K562 (cell line): ENCODE measurements around the gene TSSK2. TPM values are rescaled to one million over a fixed set of nuclear protein-coding genes. Genes with fewer than 3 reads are reported as not detected.

Experiments used
- FOXK1 ChIP-seq: sonication (generic); formaldehyde crosslinking; IDR thresholded peaks from 2 replicates; pipeline ENCODE4 v1.8.0; 2022; ENCODE audit warnings: missing genetic modification reagents, mild to moderate bottlenecking, borderline replicate concordance
- GABPB2 ChIP-seq: fragments of 250-450 bp; sonication (Bioruptor Pico); conservative IDR thresholded peaks from 2 replicates; pipeline ENCODE4 v1.5.1; 2021; ENCODE audit warnings: mild to moderate bottlenecking
- HDGF ChIP-seq: fragments of 450-650 bp; IDR thresholded peaks from 2 replicates; pipeline ENCODE4 v1.6.1; 2016
- HSF4 ChIP-seq: fragments of 250-450 bp; sonication (Bioruptor Pico); IDR thresholded peaks from 2 replicates; pipeline ENCODE4 v2.1.2; 2022; ENCODE audit warnings: mild to moderate bottlenecking, moderate library complexity, borderline replicate concordance
- MXI1 ChIP-seq: IDR thresholded peaks from 2 replicates; pipeline ENCODE4 v1.6.1; 2011; ENCODE audit warnings: low read depth, mild to moderate bottlenecking, improper control_type of control experiment, low read length
- NFIC ChIP-seq: fragments of 450-650 bp; IDR thresholded peaks from 2 replicates; pipeline ENCODE4 v1.6.1; 2017; ENCODE audit warnings: mild to moderate bottlenecking, inconsistent platforms
- NFIX ChIP-seq: fragments of 250-450 bp; sonication (Bioruptor Pico); IDR thresholded peaks from 2 replicates; pipeline ENCODE4 v1.4.0; 2020; ENCODE audit warnings: low read depth, mild to moderate bottlenecking, moderate library complexity
- NFXL1 ChIP-seq: fragments of 450-650 bp; formaldehyde crosslinking; IDR thresholded peaks from 2 replicates; pipeline ENCODE4 v1.4.0; 2021; ENCODE audit warnings: mild to moderate bottlenecking
- SAP30 ChIP-seq: fragments of 200-600 bp; sonication (generic); IDR thresholded peaks from 2 replicates; pipeline ENCODE4 v1.6.1; 2012; ENCODE audit warnings: borderline replicate concordance, low read depth, mild to moderate bottlenecking, moderate library complexity, low read length, control low read depth, inconsistent platforms; ENCODE audit not compliant: insufficient read depth, poor library complexity, severe bottlenecking
- SPI1 ChIP-seq: IDR thresholded peaks from 2 replicates; pipeline ENCODE4 v1.6.1; 2011; ENCODE audit warnings: low read depth, low read length, control low read depth, borderline replicate concordance
- TBP ChIP-seq: optimal IDR thresholded peaks from 2 replicates; pipeline ENCODE3; 2011; ENCODE audit warnings: low read depth, low read length, improper control_type of control experiment
- ZC3H11A ChIP-seq: IDR thresholded peaks from 2 replicates; pipeline ENCODE4 v1.6.1; 2012; ENCODE audit warnings: low read depth, low read length, improper control_type of control experiment
- polyA plus RNA-seq, 8 experiments: library from polyadenylated mRNA; depleted of rRNA in 4 of 8; stranded (reverse) in 5 of 8; unstranded in 3 of 8; fragments of >200 nt; fragmentation: Nextera tagmentation in 2 of 8; fragmentation: Illumina TruSeq in 1 of 8; extraction: Ambion mirVana in 2 of 8; extraction: Trizol in 1 of 8; gene quantifications; 2 replicates each; pipeline versions ENCODE4 v1.2.1 to v1.2.3, GENCODE V29; 2011 to 2014; ENCODE audit warnings: inconsistent platforms in 1 of 8, missing spikeins in 1 of 8
- total RNA-seq, 7 experiments: library from RNA; depleted of rRNA in 6 of 7; stranded (reverse); fragments of >200 nt in 6 of 7; fragmentation: Illumina TruSeq in 2 of 7; extraction: Trizol in 2 of 7; gene quantifications; 2 replicates each; pipeline versions ENCODE4 v1.2.1 to v1.2.3, GENCODE V29; 2011 to 2021; ENCODE audit warnings: low replicate concordance in 1 of 7
- TF ChIP-seq, protein P1 (sequence below): sonication (generic); formaldehyde crosslinking; IDR thresholded peaks from 2 replicates; pipeline ENCODE4 v1.8.0; 2022; ENCODE audit warnings: missing genetic modification reagents, mild to moderate bottlenecking, borderline replicate concordance
- TF ChIP-seq, protein P2 (sequence below): sonication (generic); formaldehyde crosslinking; IDR thresholded peaks from 2 replicates; pipeline ENCODE4 v1.8.1; 2023; ENCODE audit warnings: missing genetic modification reagents, mild to moderate bottlenecking, borderline replicate concordance
- TF ChIP-seq, protein P3 (sequence below): fragments of 200-800 bp; sonication (Bioruptor generic); IDR thresholded peaks from 2 replicates; pipeline ENCODE4 v1.6.1; 2016; ENCODE audit warnings: missing genetic modification characterization, missing compliant biosample characterization

TSSK2 gene
- total and polyA plus RNA-seq, 9 of the 15 experiments (the other 6 are each of a cell fraction or from before 2014, with no cell fraction given): 0.04 TPM; not detected in 8

- 0 out of 2 replicates have a peak, but pooled peaks have one; percentile 37 for TF ChIP-seq MXI1
- 0 out of 2 replicates have a peak, but pooled peaks have one; percentile 28 for TF ChIP-seq SPI1
- TF ChIP-seq SAP30: peak; percentile 7
- TF ChIP-seq HDGF: peak; percentile 79; the same call in 1 of the 2 replicates
- TF ChIP-seq, protein P1, sequence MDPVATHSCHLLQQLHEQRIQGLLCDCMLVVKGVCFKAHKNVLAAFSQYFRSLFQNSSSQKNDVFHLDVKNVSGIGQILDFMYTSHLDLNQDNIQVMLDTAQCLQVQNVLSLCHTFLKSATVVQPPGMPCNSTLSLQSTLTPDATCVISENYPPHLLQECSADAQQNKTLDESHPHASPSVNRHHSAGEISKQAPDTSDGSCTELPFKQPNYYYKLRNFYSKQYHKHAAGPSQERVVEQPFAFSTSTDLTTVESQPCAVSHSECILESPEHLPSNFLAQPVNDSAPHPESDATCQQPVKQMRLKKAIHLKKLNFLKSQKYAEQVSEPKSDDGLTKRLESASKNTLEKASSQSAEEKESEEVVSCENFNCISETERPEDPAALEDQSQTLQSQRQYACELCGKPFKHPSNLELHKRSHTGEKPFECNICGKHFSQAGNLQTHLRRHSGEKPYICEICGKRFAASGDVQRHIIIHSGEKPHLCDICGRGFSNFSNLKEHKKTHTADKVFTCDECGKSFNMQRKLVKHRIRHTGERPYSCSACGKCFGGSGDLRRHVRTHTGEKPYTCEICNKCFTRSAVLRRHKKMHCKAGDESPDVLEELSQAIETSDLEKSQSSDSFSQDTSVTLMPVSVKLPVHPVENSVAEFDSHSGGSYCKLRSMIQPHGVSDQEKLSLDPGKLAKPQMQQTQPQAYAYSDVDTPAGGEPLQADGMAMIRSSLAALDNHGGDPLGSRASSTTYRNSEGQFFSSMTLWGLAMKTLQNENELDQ (CRISPR knock-in tag): 0 out of 2 replicates have a peak, but pooled peaks have one; percentile 1
- TF ChIP-seq TBP: peak; percentile 17
- TF ChIP-seq NFIC: no peak
- 0 out of 2 replicates have a peak, but pooled peaks have one; percentile 20 for TF ChIP-seq GABPB2 (CRISPR knock-in tag)
- TF ChIP-seq FOXK1: peak; percentile 89
- TF ChIP-seq HSF4: 0 out of 2 replicates have a peak, but pooled peaks have one; percentile 8
- TF ChIP-seq NFIX (CRISPR knock-in tag): peak; percentile 8; the same call in 1 of the 2 replicates
- TF ChIP-seq ZC3H11A: no peak
- TF ChIP-seq, protein P2, sequence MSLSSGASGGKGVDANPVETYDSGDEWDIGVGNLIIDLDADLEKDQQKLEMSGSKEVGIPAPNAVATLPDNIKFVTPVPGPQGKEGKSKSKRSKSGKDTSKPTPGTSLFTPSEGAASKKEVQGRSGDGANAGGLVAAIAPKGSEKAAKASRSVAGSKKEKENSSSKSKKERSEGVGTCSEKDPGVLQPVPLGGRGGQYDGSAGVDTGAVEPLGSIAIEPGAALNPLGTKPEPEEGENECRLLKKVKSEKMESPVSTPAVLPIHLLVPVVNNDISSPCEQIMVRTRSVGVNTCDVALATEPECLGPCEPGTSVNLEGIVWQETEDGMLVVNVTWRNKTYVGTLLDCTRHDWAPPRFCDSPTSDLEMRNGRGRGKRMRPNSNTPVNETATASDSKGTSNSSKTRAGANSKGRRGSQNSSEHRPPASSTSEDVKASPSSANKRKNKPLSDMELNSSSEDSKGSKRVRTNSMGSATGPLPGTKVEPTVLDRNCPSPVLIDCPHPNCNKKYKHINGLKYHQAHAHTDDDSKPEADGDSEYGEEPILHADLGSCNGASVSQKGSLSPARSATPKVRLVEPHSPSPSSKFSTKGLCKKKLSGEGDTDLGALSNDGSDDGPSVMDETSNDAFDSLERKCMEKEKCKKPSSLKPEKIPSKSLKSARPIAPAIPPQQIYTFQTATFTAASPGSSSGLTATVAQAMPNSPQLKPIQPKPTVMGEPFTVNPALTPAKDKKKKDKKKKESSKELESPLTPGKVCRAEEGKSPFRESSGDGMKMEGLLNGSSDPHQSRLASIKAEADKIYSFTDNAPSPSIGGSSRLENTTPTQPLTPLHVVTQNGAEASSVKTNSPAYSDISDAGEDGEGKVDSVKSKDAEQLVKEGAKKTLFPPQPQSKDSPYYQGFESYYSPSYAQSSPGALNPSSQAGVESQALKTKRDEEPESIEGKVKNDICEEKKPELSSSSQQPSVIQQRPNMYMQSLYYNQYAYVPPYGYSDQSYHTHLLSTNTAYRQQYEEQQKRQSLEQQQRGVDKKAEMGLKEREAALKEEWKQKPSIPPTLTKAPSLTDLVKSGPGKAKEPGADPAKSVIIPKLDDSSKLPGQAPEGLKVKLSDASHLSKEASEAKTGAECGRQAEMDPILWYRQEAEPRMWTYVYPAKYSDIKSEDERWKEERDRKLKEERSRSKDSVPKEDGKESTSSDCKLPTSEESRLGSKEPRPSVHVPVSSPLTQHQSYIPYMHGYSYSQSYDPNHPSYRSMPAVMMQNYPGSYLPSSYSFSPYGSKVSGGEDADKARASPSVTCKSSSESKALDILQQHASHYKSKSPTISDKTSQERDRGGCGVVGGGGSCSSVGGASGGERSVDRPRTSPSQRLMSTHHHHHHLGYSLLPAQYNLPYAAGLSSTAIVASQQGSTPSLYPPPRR (CRISPR knock-in tag): 0 out of 2 replicates have a peak, but pooled peaks have one; percentile 6
- TF ChIP-seq, protein P3, sequence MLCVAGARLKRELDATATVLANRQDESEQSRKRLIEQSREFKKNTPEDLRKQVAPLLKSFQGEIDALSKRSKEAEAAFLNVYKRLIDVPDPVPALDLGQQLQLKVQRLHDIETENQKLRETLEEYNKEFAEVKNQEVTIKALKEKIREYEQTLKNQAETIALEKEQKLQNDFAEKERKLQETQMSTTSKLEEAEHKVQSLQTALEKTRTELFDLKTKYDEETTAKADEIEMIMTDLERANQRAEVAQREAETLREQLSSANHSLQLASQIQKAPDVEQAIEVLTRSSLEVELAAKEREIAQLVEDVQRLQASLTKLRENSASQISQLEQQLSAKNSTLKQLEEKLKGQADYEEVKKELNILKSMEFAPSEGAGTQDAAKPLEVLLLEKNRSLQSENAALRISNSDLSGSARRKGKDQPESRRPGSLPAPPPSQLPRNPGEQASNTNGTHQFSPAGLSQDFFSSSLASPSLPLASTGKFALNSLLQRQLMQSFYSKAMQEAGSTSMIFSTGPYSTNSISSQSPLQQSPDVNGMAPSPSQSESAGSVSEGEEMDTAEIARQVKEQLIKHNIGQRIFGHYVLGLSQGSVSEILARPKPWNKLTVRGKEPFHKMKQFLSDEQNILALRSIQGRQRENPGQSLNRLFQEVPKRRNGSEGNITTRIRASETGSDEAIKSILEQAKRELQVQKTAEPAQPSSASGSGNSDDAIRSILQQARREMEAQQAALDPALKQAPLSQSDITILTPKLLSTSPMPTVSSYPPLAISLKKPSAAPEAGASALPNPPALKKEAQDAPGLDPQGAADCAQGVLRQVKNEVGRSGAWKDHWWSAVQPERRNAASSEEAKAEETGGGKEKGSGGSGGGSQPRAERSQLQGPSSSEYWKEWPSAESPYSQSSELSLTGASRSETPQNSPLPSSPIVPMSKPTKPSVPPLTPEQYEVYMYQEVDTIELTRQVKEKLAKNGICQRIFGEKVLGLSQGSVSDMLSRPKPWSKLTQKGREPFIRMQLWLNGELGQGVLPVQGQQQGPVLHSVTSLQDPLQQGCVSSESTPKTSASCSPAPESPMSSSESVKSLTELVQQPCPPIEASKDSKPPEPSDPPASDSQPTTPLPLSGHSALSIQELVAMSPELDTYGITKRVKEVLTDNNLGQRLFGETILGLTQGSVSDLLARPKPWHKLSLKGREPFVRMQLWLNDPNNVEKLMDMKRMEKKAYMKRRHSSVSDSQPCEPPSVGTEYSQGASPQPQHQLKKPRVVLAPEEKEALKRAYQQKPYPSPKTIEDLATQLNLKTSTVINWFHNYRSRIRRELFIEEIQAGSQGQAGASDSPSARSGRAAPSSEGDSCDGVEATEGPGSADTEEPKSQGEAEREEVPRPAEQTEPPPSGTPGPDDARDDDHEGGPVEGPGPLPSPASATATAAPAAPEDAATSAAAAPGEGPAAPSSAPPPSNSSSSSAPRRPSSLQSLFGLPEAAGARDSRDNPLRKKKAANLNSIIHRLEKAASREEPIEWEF (CRISPR knock-in tag): 0 out of 2 replicates have a peak, but pooled peaks have one; percentile 9
- TF ChIP-seq NFXL1 (CRISPR knock-in tag): 0 out of 2 replicates have a peak, but pooled peaks have one; percentile 3
Measured at GRCh38 chr22:19110064-19110458, 21.0 kb upstream of the TSSK2 start (continued).
